22Rv1 (cell line): ENCODE results near the gene MED27.

ENCODE experiments used
- H3K27ac ChIP-seq: fragments of 450-650 bp; 2 replicates; pipeline ENCODE4 v1.5.1; 2017
- CTCF ChIP-seq: fragments of 450-650 bp; IDR thresholded peaks from 2 replicates; pipeline ENCODE4 v1.5.1; 2017; ENCODE audit warnings: mild to moderate bottlenecking
- ZFX ChIP-seq: fragments of 450-650 bp; IDR thresholded peaks from 2 replicates; pipeline ENCODE4 v1.6.1; 2017; ENCODE audit warnings: antibody characterized with exemption, borderline replicate concordance

MED27 gene

GRCh38 chr9:131892902-131893500 lies 186.7 kb downstream of the MED27 start:
- no peak for TF ChIP-seq ZFX
- TF ChIP-seq CTCF = no peak
- H3K27ac ChIP-seq = no peak overlapping the region

GRCh38 chr9:131892162-131892707 lies 187.4 kb downstream of the MED27 start:
- TF ChIP-seq ZFX (no peak), CTCF (no peak)
- no peak overlapping the region for H3K27ac ChIP-seq

GRCh38 chr9:131891598-131891997 lies 188.1 kb downstream of the MED27 start:
- TF ChIP-seq CTCF (no peak), ZFX (no peak)
- H3K27ac ChIP-seq = no peak overlapping the region

- no peak overlapping the region for H3K27ac ChIP-seq
- TF ChIP-seq CTCF (no peak), ZFX (no peak)
Observed at GRCh38 chr9:131889437-131890251, 190.0 kb downstream of the MED27 start.

- TF ChIP-seq CTCF (no peak), ZFX (no peak)
Observed at GRCh38 chr9:131888923-131889322, 190.7 kb downstream of the MED27 start.

GRCh38 chr9:131887680-131888079 lies 192.0 kb downstream of the MED27 start:
- no peak overlapping the region for H3K27ac ChIP-seq
- TF ChIP-seq CTCF (no peak), ZFX (no peak)

More at GRCh38 chr9:131888923-131889322, 190.7 kb downstream of the MED27 start:
- no peak overlapping the region for H3K27ac ChIP-seq

GRCh38 chr9:131886826-131887225 lies 192.8 kb downstream of the MED27 start:
- TF ChIP-seq CTCF (no peak), ZFX (no peak)
- H3K27ac ChIP-seq = no peak overlapping the region
